ENCODE results near the gene BANK1. TPM values are rescaled to one million over a fixed set of nuclear protein-coding genes. Genes with fewer than 3 reads are reported as not detected.
A peak's percentile ranks its signal among the peaks of the same experiment; 100 is the strongest.

Gene BANK1
- total RNA-seq (2013; cell fraction: nucleolus; rRNA removed) = 1.9 and 2.2 TPM in 2 replicates
- 0.17 and 0.44 TPM in 2 replicates for total RNA-seq (2014; rRNA removed)
- total RNA-seq (2014; rRNA removed; fragmentation: Illumina TruSeq; extraction: Trizol) = 0.32 and 0.40 TPM in 2 replicates
- total RNA-seq (2021) = 0.37 and 0.44 TPM in 2 replicates
- 0.42 TPM for polyA plus RNA-seq (2011; ENCODE audit: low read depth)
- polyA plus RNA-seq (2011; rRNA removed) = 2.1 and 2.5 TPM in 2 replicates
- polyA plus RNA-seq (2011; cell fraction: cytosol; rRNA removed) = 0.58 and 1.4 TPM in 2 replicates
- 2.2 and 3.1 TPM in 2 replicates for polyA plus RNA-seq (2011; cell fraction: nucleus; rRNA removed)
- polyA plus RNA-seq (2012) = 0.67 and 0.80 TPM in 2 replicates
- 0.44 and 0.78 TPM in 2 replicates for polyA plus RNA-seq (2014; fragmentation: Illumina TruSeq; extraction: Trizol)
- polyA plus RNA-seq (2014; fragmentation: Nextera tagmentation; extraction: Ambion mirVana) = under 1 TPM; 0.22 to 0.35 TPM
- 0.13 and 0.44 TPM in 2 replicates for polyA plus RNA-seq (2014; rRNA removed)
- under 1 TPM; 0.50 to 0.84 TPM for polyA plus RNA-seq (2016; fragmentation: Nextera tagmentation; extraction: Ambion mirVana)
- polyA minus RNA-seq (2011; rRNA and poly(A)+ RNA removed) = 0.21 and 1.2 TPM in 2 replicates
- 1.2 TPM in 1 of 2 replicates, not detected in the other for polyA minus RNA-seq (2011; cell fraction: cytosol; rRNA and poly(A)+ RNA removed)
- polyA minus RNA-seq (2011; cell fraction: nucleus; rRNA and poly(A)+ RNA removed) = 1.3 and 3.0 TPM in 2 replicates
- percentile 16 among the genes with signal in this experiment for Bru-seq, nascent RNA
- BruChase-seq, experiment 1, labeled RNA remaining after a 6-hour chase = percentile 8 among the genes with signal in this experiment
- percentile 8 among the genes with signal in this experiment for BruChase-seq, experiment 2, labeled RNA remaining after a 2-hour chase
- long read RNA-seq, experiment 1, partial matches to known transcripts = 0 of 1 reads
- long read RNA-seq, experiment 1, other reads (novel, unspliced or antisense) = 0 of 1 reads
- long read RNA-seq, experiment 2, partial matches to known transcripts = 2 of 5 reads
- long read RNA-seq, experiment 2, other reads (novel, unspliced or antisense) = 3 of 5 reads

- BruUV-seq (replicated peaks) = no TSS peak
- intact Hi-C loops (cut with micrococcal nuclease; ENCODE audit: unreplicated experiment) (loop anchor here (2.0 kb wide), 1 partner anchor 16 kb away; no protein-coding TSS in a partner anchor), in situ Hi-C loops (cut with MboI) (no loop called here)
- no peaks in the 10 kb centered on the region for H4K20me1 ChIP-seq (ENCODE audit: control insufficient read depth, insufficient read depth)
- FAIRE-seq (peak; percentile 82), DNase-seq (ENCODE audit: low read depth, low spot score) (peak; percentile 43), ATAC-seq (peak; percentile 100)
- CTCF ChIA-PET = no interaction called here
- H3K36me3 ChIP-seq (ENCODE audit: control insufficient read depth in 2 of 2, insufficient read depth in 2 of 2, low read length in 1 of 2) = no peaks in the 10 kb centered on the region
- SMC1A ChIA-PET (ENCODE audit: uncharacterized antibody, unreplicated experiment) = no interaction called here
- RAD21 ChIA-PET (ENCODE audit: unreplicated experiment) = no interaction called here
- H2AFZ ChIP-seq (ENCODE audit: control insufficient read depth, low read depth, low read length) = peak within 1 kb of the TSS; percentile 41
- H3K27me3 ChIP-seq (replicated peaks in 1 of 2; ENCODE audit: control insufficient read depth in 2 of 2, insufficient read depth in 2 of 2, low read length in 1 of 2) = peaks cover 0 to 3% of the 10 kb centered on the region in 2 experiments; a peak in 1 of 4 replicates
- H3K79me2 ChIP-seq (ENCODE audit: control insufficient read depth, insufficient read depth, low read length) = no peaks in the 10 kb centered on the region
- POLR2A ChIA-PET = no interaction called here
- no peak within 1 kb of the TSS for H3K27ac ChIP-seq (ENCODE audit: control insufficient read depth, insufficient read depth)
- H3K4me3 ChIP-seq = peak within 1 kb of the TSS; percentile 59
- no peaks in the 10 kb centered on the region for H3K9me3 ChIP-seq (replicated peaks; ENCODE audit: control insufficient read depth, insufficient read depth, low read length)
- peaks cover 9% of the 10 kb centered on the region for H3K4me1 ChIP-seq (ENCODE audit: control insufficient read depth, insufficient read depth, low read length)
- 0 out of 2 replicates have a peak within 1 kb of the TSS, but pooled peaks have one; percentile 20 for H3K9ac ChIP-seq (ENCODE audit: control insufficient read depth, insufficient read depth, low read length)
- under 1% methylated on average over 44 of the region's 44 CpGs for WGBS (ENCODE audit: insufficient coverage, insufficient replicate concordance, low lambda C conversion rate, missing lambda C conversion rate)
- H3K4me2 ChIP-seq (ENCODE audit: control insufficient read depth, insufficient read depth) = peak within 1 kb of the TSS; percentile 87
- TF ChIP-seq HDAC6 (IDR thresholded peaks at IDR 0.05; ENCODE audit: unreplicated experiment) = no peak
- TF ChIP-seq TAF1 (IDR thresholded peaks at IDR 0.05; ENCODE audit: borderline replicate concordance, low read depth, low read length) = no peak
- peak; percentile 99 for TF ChIP-seq SPI1 (IDR thresholded peaks at IDR 0.05; ENCODE audit: borderline replicate concordance, insufficient read depth, low read depth, low read length)
- no peak for TF ChIP-seq HDGF (IDR thresholded peaks at IDR 0.05)
- TF ChIP-seq STAT1 (conservative IDR thresholded peaks at IDR 0.05) = no peak
- 0 out of 2 replicates have a peak, but pooled peaks have one; percentile 12 for TF ChIP-seq GABPA (IDR thresholded peaks at IDR 0.05; ENCODE audit: low read depth)
- no peak for TF ChIP-seq ZBTB4 (CRISPR knock-in tag; IDR thresholded peaks at IDR 0.05)
- no peak for TF ChIP-seq ZBTB33 (IDR thresholded peaks at IDR 0.05)
- peak; percentile 87 for TF ChIP-seq IRF4 (IDR thresholded peaks at IDR 0.05; ENCODE audit: low read depth, low read length)
- TF ChIP-seq ZNF687 (IDR thresholded peaks at IDR 0.05) = no peak
These were observed at the start of gene BANK1 for GRCh38 chr4:101790521-101791181. Gene BANK1, plus strand, starts transcription at chr4:101790730. Its CDS starts 151 bp downstream, at chr4:101790881.

Measured in GM12878 (cell line).